Stimulated activated CD4-positive, alpha-beta T cell treated with anti-CD3 and anti-CD28 coated beads, Interleukin-1b, Interleukin-23, amount 100 ng/mL, for 4 hours (primary cell): ENCODE data around the gene CLCA1.

Experiments
- DNase-seq, 2 donors: peaks; one replicate each; pipeline ENCODE4 v3.0.0-alpha.2; 2020; ENCODE audit warnings: low read depth in 2 of 2

Gene CLCA1

DNA sequence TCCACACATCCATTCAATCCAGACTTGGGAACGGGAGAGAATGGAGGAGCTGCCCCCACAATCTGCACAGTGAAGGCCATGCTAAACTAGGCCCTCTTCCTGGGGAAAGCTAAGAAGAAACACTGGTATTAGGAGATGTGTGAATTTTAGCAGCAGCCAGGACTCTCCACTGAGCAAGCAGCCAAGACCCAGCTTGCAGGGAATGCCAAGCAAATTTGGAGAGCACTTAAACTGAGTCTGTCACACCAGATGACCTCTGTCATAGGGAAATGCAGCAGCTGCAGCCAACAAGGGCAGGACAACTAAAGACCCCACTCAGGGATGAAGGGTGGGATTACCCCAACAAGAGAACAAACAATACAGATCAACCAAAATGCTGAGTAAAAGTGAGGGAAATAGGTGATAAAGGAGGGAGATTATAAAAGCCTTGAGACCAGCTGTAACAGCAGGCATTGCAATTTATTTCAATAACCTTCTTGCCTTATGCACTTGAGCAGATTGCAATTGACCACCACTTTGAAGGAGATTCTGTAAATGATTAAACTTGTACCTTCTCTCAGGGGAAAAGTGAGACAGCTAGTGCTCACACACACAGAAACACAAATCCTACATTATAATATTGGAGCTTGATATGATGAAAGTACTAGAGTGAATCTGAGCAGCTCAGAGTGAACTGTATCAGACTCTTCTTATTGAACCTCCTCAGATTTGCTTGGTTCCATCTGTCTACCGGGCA, 2.5 kb upstream of the CLCA1 start:
- no peak for DNase-seq

DNA sequence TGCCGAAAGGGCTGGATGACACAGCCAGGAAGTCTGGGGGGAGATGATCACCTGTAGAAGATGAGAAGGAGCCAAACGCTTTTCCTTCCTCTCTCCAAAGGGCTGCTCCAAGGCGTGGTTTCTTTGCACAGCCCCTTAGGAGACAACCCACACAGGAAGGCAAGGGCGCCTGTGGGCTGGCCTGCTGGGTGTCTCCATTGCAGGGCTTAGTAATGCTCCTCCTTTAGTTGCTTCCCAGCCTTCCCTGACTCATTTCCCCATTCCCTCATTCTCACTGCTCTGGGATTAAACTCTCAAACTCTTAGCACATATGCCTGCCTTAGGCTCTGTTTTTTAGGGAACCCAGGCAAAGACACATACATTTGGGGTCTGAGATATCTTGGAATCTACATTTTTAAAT, 1.7 kb upstream of the CLCA1 start:
- DNase-seq = no peak

DNA sequence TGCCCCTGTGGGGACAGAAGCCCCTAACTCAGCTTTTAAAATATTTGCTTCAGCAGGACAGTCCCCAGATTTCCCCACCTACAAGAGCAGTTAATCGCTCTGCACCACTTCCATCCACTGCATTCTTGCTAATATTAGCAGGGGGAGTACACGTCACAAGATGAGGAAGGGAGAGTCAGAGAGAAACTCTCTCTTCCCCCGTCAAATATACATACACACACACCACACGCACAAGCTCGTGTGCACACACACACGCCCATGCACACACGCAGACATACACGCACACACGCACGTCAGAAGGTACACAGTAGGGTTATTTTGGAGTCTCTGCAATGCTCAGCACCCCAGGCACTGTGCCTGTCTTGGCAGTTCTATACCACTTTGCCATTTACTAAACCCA, 2.1 kb downstream of the CLCA1 start:
- DNase-seq = no peak

DNA sequence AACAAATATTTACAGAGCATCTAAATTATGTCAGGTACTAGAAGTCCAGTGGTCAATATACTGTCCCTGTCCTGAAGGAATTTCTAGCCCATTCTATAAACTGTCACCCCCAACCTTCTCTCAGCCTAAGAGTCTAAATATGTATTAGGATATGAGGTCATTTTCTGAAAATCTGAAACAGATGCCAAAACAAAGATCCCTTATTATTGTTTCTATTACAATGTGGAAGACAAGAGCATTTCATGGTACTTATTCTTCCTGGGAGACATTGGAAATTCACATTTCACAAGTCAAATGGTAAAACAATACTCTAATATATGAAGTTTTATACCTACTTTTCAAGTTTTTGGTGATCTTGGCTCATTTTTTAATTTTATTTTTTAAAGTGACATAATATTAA, 2.6 kb downstream of the CLCA1 start:
- no peak for DNase-seq

DNA sequence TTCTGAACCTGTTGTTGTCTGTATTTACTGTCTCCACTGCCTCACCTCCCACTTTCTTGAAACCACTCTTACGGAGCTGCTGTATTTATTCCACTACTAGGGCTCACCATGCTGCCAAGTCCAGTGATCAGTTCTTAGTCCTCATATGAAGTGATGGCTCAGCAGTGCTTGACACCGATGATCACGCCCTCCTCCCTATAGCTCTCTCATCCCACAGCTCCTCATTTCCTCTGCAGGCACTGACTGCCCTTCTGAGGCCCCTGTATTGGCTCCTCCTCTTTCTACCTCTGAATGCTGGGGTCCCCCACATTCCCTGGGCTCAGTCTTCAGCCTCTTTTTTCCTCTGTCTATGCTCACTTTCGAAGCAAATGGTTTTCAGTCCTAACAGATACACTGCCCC, 3.4 kb downstream of the CLCA1 start:
- DNase-seq = no peak

DNA sequence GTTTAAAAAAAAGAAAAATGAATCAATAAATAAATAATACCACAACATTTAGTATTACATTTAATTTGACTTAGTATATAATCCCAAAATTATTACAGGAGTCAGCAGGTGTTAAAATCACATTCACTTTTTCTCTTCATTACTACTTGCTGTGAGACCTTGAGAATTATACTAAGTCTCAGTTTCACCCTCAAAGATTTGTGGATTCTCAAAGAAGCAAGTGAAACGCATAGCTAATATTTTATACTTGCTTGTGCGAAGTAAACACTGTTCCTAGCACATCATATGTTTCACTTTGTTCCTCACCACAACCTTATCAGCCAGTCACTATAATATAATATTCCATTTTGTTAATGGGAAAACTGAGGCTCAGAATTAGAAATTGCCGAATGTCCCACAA, 4.0 kb downstream of the CLCA1 start:
- DNase-seq = no peak

DNA sequence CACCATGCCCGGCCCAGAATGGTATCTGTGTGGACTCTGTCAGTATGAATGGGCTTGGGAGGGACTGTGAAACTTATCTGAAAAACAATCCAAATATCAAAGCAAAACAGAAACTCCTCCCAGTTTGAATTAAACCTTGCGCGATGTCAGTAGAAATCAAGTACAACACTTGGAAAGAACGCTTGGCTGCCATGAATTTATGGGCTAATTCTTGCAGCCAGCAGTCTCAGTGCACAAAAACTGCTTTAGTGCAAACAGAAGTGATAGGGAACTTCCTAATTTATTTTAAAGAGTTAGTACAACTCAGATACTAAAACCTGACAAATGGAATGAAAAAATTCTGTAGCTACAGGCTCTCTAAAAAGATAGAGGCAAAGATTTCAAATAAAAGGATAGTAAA, 8.5 kb downstream of the CLCA1 start:
- no peak for DNase-seq

DNA sequence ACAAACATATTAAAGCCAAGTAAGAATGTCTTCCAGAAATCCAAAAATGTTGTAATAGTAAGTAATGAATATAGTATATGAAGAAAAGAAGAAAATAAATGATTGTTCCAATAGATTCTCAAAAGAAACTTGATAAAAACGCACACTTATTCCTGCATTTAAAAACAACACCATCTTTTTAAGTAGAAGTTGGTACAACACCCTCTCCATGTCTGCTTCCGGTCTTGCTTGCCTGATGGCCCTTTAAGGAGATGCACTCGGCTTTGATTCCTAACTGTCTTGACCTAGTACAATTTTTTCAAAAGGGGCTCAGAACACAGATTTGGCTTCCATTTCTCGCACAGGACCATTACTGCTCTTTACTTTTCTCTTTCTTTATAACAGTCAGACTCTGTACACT, 9.0 kb downstream of the CLCA1 start:
- DNase-seq = no peak

DNA sequence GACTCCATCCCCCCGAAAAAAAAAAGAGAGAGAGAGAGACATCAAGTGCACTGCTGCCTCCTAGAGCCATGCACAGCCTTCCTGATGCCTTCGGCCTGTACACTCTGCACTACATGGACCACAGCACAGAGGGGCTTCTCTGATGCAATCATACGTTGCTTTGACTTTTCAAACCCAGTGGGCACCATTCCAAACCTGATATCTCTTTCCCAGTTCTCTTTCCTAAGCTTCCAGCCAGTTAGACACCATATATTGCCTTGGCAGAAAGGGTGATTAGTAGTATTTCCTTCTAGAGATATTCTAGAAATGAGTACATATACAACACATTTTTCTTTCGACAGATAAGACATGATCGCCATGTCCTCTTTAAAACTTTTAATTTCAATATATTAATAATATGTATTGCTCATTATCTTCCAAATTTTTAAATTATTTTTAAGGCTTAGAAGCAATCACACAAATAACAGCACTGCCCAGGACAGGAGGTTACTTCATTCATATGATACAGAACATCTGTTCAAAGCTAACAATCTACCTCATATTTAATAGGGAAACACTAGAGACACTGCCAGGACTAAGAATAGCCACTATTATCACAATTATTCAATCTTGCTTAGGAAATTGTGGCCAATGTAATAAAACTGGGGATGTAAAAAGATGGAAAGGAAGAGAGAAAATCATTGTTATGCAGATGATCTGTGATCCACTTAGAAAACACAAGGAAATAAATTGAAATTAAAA, 9.9 kb downstream of the CLCA1 start:
- no peak for DNase-seq

DNA sequence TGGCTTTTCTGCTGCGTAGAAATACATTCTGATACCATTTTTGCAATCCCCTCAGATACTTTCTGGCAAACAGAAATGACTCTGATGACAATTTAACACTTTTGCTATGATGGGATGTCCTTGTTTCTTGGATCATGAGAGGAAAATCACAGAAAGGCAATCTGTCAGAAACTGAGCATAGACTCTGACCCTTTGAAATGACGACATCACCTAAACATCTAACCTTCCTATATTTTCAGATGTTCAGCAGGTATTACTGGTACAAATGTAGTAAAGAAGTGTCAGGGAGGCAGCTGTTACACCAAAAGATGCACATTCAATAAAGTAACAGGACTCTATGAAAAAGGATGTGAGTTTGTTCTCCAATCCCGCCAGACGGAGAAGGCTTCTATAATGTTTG, 13.2 kb downstream of the CLCA1 start:
- DNase-seq = no peak

DNA sequence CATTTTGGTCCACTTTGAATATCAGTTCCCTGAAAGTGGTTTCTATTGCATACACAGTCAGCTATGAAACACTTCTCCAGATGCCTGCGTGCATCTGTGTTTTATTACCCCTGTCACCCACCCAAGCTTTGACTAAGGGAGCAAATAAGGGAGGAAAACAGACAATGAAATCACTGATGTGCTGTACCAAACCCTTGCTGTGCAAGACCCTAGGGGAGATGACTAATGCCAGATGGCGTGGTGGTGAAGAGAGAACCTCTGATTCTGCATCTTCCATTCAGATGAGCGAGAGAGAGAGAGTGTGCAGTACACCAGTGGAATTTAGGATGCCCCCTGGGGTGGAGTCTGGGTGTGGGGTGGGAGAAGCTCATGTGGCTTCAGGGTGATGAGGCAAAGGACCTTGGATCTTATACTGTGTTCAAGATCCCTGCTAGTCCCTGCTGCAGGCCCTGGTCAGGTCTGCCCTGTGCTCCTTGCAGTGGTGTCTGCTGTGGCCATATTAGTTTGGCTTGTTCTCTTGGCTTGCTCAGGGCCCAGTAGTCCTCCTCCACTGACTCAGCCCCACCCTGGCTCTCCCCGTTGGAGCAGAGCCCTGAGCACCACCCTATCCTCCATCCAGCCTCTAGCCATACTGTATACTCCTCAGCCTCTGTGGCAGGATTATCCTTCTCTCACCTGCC, 18.5 kb downstream of the CLCA1 start:
- DNase-seq = no peak

DNA sequence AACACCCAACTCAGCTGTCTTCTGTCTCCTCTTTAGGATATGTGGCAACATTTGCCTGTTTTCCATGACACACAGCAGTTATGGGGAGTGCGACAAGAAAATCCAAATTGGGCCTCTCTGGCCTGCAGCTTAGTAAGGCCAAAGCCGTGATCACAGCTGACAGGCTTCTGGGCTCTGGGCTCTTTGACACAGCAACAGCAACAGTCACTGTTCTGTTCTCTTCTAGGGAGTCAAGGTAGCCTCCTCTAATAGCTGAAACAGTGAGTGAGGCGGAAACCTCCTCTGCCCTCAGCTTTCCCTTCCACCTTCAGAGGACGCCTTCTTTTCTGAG, 19.0 kb downstream of the CLCA1 start:
- no peak for DNase-seq

DNA sequence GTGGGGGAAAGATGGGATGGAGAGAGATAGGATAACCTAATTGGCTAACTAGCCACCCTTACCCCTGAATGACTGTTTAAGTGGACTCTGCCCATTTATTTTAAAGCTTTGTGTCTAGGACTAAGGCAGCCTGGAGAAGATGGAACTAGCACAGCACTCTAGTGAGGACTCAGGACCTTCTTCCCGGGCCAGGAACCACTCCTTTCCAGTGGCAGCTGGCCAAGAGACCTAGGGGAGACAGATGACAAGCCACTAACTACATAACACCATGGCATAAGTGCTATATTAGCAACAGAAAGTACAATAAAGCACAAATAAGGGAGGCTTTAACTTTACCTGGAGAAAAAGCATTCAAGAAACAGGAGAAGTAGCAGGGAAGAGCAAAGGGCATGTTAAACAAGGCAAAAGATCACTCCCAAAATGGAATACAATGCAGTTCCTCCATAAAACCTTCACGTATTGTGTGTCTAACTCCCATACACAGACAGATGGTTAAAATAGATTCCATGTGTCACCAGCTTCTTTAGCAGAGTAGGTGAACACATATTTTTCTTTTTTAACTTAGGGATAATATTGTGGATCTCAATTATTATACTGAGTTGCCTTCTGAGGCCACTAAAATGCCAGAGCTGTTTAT, 20.6 kb downstream of the CLCA1 start:
- DNase-seq = no peak

DNA sequence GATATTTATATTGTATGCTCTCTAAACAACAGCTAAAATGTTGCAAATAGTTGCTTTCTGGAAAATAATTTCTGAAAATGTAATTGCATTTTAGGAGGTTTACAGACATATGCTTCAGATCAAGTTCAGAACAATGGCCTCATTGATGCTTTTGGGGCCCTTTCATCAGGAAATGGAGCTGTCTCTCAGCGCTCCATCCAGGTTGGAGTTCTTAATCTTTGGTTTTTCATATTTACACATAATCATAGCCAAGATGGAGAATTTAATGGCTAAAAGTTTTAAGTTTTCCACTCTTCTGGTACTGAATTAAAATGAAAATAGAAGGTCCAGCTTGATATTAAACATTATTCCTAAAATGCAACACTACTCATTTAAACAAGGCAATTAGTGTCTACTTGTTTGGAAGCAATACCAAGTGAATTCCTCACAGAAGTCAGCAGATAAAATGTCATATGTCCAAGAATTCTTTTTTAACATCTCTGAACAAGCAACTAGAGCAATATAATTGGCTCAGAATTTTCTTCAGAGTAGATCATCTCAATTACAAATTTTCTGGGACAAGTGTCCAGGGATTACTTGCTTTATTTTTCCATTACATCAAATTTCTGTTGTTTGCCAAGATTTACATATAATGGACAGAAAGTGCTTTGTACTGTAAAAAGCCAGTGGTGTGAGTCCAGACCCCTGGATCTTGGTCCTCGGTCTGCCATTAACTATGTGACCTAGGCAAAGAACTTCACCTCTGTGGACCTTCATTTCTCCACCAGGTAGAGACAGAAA, 22.6 kb downstream of the CLCA1 start:
- no peak for DNase-seq

DNA sequence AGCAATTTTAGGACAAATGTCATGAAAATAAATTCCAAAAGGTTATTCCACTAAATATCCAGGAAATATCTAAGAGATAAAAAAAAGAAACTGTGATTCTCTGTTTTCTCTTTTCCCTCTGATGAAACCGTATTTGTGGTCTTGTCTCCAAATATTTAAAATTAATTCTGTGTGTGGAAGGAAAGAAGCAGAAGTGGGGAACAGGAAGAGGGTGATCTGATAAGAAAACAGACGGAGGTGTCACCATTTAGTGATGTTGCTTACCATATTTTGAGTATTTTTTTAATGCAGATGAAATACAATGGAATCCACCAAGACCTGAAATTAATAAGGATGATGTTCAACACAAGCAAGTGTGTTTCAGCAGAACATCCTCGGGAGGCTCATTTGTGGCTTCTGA, 29.6 kb downstream of the CLCA1 start:
- no peak for DNase-seq

DNA sequence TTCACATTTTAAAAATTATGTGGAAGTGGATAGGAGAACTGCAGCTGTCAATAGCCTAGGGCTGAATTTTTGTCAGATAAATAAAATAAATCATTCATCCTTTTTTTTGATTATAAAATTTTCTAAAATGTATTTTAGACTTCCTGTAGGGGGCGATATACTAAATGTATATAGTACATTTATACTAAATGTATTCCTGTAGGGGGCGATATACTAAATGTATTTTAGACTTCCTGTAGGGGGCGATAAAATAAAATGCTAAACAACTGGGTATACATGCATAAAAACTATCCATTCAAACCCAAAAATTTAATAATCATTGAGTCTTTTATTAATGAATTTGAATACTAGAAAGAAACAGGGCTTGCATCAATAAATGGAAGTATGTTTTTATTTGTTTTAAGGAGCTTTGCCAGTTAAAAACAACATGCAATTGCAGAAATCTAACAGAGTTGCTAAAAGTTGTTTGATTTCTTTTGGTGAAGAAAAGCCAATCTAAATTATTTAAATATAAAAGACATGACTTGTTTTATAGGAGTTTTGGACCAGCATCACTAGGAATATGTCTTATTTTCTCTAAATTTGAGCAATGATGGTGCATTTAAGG, 31.4 kb downstream of the CLCA1 start:
- DNase-seq = no peak

DNA sequence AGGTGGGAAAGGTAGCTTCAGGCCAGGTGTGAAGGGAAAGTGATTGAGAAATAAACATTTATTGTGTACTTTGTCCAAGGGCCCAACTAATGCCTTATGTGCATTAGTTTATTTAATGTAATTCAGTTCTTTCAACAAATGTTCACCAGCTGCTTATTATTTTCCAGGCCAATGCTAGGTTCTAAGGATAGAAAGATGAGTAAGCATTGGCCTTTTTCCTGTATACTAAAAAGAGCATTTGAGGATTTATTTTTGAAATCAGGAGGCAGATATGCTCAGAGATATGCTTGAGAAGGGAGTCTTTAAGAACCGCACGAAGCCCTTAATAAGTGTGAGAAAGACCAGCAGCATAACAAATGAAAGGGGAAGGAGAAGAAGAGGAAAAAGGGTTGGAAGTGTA, 32.0 kb downstream of the CLCA1 start:
- no peak for DNase-seq

DNA sequence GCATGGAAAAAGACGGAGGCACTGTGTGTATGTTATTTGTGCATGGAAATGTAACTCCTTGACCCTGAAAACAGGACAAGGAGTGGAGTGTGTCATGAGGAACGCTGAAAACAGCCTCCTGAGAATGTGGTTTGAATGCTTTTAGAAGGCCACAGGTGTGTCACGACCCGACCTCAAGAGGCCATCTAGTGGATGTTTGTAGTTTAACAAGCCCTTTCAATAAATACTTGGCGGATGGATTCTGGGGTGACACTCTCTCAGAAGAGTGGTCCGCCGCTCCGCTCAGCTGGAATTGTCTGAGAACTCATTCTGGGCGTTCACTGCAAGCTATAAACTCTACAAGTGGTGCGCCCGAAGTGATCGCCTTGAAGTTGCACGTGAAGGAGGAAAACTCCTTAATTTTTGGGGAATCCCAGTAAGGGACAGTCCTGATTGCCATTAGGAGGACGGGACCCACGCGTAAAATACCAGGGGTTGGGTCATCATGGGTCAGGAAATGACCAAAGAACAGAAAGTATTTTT, 33.5 kb downstream of the CLCA1 start:
- peak in 1 of 2 donors; percentile 27 for DNase-seq

DNA sequence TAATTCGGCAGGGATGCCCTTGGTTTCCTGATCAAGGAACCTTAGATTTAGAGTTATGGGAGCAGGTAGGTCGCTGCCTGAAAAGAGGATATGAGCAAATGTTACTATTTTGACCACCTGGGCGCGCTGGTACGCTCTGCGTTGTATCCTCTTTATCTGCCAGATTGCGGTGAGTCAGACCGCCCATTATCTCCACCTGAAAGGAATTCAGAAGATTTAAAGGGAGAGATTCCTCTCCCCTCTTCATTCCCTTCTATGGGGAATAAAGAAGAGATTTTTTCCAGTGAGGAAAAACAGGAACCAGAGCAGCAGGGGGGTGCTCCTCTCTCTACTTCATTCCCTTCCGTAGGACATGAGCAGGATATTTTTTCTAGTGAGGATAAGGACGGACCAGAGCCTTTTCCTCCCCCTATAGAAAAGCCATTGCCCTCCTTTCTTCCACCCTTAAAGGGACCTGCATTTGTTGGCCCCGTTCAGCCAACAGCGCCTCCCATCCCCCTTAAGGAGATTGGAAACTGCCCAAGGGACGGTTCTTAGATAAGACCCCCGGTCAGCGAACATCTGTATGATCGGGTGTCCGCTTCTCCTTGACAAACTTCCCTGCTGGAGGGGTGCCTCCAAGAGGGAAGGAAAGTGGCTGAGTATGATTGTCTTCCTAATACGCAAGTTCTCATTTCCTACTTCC, 34.1 kb downstream of the CLCA1 start:
- no peak for DNase-seq

DNA sequence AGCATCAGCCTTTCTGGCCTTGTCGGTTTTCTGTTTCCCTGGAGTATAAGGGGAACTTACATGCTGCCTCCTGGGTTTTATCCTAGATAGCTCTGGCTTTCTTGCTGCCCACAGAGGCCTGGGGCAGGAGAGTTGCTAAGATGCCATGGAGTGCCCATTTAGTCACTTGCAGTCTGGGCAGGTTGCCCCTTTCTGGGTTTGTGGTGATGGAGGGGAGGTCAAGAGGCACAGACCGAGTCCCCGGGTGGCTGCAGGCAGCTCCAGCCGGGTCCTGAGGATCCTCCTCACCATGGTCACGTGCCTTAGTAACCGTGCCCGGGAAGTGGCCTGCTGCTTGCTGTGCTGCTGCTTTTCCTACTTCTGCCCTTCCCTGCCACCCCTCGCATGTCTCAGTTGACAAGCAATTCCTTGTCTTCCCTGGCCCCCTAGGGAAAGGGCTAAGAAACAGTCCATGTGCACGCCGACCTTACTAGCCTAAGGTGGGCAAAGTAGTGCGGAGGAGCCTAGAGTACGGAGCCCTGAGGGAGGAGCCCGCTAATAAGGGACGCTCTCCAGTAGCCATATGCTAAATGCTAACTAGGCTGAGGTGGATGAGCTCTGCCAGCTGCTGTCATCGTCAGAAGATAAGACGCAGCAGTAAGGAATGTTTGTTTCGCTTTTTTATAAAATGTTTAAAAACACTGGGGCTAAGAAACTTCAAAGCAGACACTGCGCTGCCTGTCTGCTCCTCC, 34.8 kb downstream of the CLCA1 start:
- DNase-seq = no peak
